GM10248 (cell line): ENCODE measurements around the gene ALG2.
A peak's percentile ranks its signal among the peaks of the same experiment; 100 is the strongest.

Experiments used
- CTCF ChIA-PET: fragments of 300-600 bp; sonication (Branson Sonifier 250); formaldehyde crosslinking; extraction: SDS; loops from one replicate; lab custom pipeline; 2021; ENCODE audit warnings: antibody characterized with exemption; lab: Yijun Ruan, JAX
- POLR2A ChIA-PET: fragments of 350-650 bp; sonication (Branson Sonifier 250); formaldehyde crosslinking; extraction: SDS; loops from one replicate; lab custom pipeline; 2020; ENCODE audit warnings: antibody characterized with exemption; lab: Yijun Ruan, JAX
- DNase-seq: peaks from one replicate; pipeline ENCODE4 v3.0.0; 2012; ENCODE audit errors: extremely low spot score
- TF ChIP-seq, protein P1 (sequence below): IDR thresholded peaks from 2 replicates; pipeline ENCODE4 v1.5.1; 2012; ENCODE audit warnings: mild to moderate bottlenecking, low read depth; ENCODE audit errors: extremely low read depth, missing control alignments, control extremely low read depth

The ALG2 gene

DNA sequence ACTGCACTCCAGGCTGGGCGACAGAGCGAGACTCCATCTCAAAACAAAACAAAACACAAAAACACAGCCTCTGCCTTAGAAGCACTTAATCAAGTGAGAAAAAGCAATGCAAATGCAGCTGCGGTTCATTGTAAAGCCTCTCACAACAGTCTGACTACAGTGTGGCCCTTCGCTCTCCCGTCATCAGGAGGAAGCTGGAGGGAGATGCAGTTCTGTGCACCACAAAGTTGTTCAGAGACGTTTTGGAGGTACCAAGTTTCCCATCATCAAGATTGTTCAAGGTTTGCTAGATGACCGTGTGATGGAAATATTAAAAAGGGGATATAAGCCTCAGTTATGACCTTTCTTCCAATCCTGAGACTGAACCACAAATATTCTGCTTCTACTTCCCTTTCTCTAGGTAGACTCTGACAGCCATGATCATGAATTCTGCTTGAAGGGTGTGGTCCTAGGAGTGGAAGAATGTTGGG, 41.2 kb upstream of the ALG2 start:
- POLR2A ChIA-PET = interaction anchor here (0.8 to 1.1 kb wide), 2 partner anchors 31 to 559 kb away, joined by 4 read pairs; partner anchors contain the start of gene NR4A3
- TF ChIP-seq, protein P1, sequence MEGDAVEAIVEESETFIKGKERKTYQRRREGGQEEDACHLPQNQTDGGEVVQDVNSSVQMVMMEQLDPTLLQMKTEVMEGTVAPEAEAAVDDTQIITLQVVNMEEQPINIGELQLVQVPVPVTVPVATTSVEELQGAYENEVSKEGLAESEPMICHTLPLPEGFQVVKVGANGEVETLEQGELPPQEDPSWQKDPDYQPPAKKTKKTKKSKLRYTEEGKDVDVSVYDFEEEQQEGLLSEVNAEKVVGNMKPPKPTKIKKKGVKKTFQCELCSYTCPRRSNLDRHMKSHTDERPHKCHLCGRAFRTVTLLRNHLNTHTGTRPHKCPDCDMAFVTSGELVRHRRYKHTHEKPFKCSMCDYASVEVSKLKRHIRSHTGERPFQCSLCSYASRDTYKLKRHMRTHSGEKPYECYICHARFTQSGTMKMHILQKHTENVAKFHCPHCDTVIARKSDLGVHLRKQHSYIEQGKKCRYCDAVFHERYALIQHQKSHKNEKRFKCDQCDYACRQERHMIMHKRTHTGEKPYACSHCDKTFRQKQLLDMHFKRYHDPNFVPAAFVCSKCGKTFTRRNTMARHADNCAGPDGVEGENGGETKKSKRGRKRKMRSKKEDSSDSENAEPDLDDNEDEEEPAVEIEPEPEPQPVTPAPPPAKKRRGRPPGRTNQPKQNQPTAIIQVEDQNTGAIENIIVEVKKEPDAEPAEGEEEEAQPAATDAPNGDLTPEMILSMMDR = no peak
- DNase-seq = peak; percentile 41
- CTCF ChIA-PET = interaction anchor here (1.6 to 2.2 kb wide), 4 partner anchors 23 to 78 kb away, joined by 3 to 10 read pairs (median 6); no protein-coding TSS in a partner anchor

DNA sequence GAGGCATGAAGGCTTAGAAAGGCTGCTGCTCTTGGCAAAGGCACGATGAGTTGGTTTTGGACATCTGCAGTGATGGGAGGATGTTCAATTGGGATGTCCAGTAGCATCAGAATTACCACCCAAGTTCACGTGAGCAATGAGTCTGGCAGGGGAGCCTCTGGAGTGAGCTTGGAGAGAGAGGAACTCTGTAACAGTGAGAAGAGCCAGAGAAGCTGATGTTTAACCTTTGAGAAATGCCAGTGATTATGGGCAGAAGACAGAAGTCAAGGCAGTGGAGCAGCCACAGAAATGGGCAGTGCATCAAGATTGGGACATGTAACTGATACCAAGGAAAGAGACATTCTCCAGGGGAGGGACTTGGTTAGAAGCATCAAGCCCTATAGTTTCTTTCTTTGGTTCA, 40.2 kb upstream of the ALG2 start:
- DNase-seq = no peak
- ChIA-PET CTCF (interaction anchor here (1.6 to 2.2 kb wide), 4 partner anchors 22 to 77 kb away, joined by 3 to 10 read pairs (median 6); no protein-coding TSS in a partner anchor), POLR2A (no interaction called here)
- TF ChIP-seq, protein P1 = no peak

DNA sequence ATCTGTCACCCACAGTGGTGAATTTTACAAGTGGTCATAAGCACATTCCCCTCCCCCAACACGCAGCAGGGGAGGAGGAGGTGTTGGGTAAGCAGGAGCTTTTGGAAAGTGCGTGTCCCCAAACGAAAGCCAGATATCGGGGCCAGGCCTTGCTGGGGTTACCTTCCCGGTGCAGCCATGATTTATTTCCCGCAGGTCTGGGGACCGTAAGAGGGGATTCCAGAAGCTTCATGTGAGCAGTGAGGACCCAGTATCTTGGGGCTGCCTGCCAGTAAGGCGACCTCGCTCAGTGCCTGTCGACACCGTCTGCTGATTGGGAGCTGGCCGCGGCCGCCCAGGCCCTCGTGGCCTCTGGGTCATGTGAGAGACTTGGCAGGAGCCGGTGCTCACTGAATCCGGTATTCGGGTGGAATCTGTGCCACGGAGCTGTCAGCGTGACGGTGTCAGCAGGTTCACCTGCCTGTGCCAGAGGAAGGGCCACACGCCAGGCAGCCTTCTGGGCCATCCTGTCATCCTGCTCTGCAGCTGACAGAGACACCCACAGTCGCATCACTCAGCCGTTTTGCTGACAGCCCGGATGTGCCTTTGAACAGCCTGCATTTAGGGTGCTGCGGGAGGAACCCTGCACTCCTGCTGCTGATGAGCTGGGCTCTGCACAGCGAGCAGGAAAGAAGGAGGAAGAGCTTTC, 37.6 kb upstream of the ALG2 start:
- POLR2A ChIA-PET = no interaction called here
- CTCF ChIA-PET = interaction anchor here (0.9 to 3.2 kb wide), 9 partner anchors 9 to 1065 kb away, joined by 3 to 35 read pairs (median 3); no protein-coding TSS in a partner anchor

DNA sequence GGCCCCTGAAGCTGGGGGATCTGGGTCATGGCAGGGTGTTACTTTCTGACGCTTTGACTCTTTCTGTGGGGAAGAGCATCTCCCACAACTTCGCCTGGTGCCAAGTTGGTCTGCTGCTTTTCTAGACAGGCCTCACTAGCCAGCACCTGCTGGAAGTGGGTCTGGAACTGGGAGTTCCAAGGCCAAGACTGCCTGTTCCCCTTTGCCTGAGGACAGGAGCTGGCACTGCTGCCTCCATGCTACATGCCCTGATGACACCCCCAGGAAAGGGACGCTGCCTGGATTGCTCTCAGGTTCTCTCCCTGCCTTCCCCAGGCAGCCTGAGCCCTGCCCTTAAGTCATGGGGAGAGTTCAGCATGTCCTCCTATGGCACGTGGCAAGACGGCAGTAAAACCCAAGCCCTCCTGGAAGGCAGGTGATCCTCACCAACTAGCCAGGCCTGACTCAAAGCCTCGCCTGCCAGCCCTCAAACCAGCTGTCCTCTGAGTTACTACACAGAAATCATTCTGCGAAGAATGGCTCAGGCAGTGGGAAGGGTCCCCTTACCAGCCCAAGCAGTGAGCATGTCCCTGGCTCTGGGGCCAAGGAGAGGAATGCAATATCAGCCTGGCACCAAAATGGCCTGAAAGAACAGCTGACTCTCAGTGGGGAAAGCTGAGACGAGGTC, 36.1 kb upstream of the ALG2 start:
- ChIA-PET POLR2A (no interaction called here), CTCF (interaction anchor here (0.7 to 3.2 kb wide), 10 partner anchors 8 to 1067 kb away, joined by 3 to 35 read pairs (median 4); no protein-coding TSS in a partner anchor)
- DNase-seq = no peak
- TF ChIP-seq, protein P1 = no peak

More for the DNA sequence above, 37.6 kb upstream of the ALG2 start:
- peak; percentile 32 for DNase-seq
- TF ChIP-seq, protein P1 = no peak

DNA sequence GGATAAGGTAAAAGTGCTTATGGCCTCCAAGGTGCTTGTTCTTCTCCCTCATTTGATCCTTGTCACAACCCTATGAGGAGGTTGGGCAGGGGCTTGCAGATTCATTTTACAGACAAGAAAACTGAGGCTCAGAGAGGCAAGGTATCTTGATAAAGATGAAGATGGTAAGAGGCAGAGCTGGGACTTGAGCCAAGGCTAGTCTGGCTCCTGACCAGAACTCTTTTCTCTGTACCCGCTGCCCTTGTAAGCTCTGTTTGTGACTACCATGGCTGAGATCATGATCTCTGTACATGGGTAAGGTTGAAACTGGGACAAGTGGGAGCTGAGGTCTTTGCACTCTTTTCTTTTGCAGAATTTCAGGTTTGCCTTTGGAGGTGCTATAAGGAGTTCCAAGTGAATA, 33.9 kb upstream of the ALG2 start:
- TF ChIP-seq, protein P1 = no peak
- DNase-seq = no peak
- ChIA-PET POLR2A (no interaction called here), CTCF (interaction anchor here (1.5 to 5.2 kb wide), 2 partner anchors 11 to 23 kb away, joined by 7 to 45 read pairs; no protein-coding TSS in a partner anchor)

DNA sequence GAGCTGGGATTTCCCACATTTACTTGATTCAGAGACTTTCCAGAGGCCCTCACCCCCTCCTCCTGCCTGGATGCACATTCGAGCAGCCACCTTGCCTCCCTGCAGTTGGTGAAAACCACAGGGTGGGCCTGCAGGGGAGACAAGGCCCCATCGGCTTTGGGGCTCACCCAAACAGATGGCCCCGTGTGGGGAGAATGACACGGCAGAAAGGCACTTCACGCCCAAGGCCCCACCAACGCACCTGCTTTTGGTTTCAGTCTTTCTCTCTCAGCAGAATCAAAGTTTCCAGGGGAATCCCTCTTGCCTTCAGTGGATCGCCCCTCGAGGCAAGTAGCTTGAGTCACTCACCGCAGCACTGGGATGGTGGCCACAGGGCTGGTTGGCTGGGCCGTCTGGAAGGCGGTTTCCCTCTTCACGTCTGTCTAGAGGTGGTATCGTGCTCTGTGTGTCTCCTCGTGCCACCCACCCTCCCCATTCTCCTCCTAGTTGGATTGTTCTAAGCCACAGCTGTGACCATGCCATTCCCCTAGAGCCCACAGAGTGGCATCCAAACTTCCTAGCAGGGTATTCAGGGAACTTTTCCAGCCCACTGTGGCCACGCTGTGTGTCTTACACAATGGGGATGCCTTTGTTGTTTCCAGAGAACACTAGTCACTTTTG, 32.2 kb upstream of the ALG2 start:
- POLR2A ChIA-PET = interaction anchor here (0.9 to 1.3 kb wide), 3 partner anchors 14 to 22 kb away, joined by 3 to 6 read pairs (median 4); no protein-coding TSS in a partner anchor
- peak; percentile 85 for DNase-seq
- TF ChIP-seq, protein P1 = no peak
- CTCF ChIA-PET = interaction anchor here (1.0 to 5.2 kb wide), 9 partner anchors 12 to 652 kb away, joined by 3 to 45 read pairs (median 4); partner anchors contain the start of gene STX17
